KMS-11 (cell line): ENCODE data around the gene LTBP3.

Experiments used
- H2AFZ ChIP-seq: fragments of 200-600 bp; sonication (generic); 2 replicates; pipeline ENCODE4 v1.6.1; 2016; ENCODE audit warnings: antibody characterized with exemption, mixed run types, low read depth
- H3K27ac ChIP-seq: fragments of 200-600 bp; sonication (generic); 2 replicates; pipeline ENCODE4 v1.6.1; 2016; ENCODE audit warnings: mild to moderate bottlenecking, mixed run types
- H3K27me3 ChIP-seq: fragments of 200-600 bp; sonication (generic); 2 replicates; pipeline ENCODE4 v1.6.1; 2017; ENCODE audit warnings: mild to moderate bottlenecking, low read depth, mixed run types, moderate library complexity; ENCODE audit not compliant: insufficient read depth
- H3K36me3 ChIP-seq: fragments of 200-600 bp; sonication (generic); 2 replicates; pipeline ENCODE4 v1.6.1; 2017; ENCODE audit warnings: mild to moderate bottlenecking, mixed run types; ENCODE audit not compliant: insufficient read depth
- H3K4me1 ChIP-seq: fragments of 200-600 bp; sonication (generic); 2 replicates; pipeline ENCODE4 v1.6.1; 2016; ENCODE audit warnings: mild to moderate bottlenecking, low read depth, mixed run types; ENCODE audit not compliant: poor library complexity, severe bottlenecking
- H3K4me2 ChIP-seq: fragments of 200-600 bp; sonication (generic); 2 replicates; pipeline ENCODE4 v1.7.0; 2016; ENCODE audit warnings: mild to moderate bottlenecking, mixed run types
- H3K4me3 ChIP-seq: fragments of 200-600 bp; sonication (generic); IDR thresholded peaks from 2 replicates; pipeline ENCODE4 v1.6.1; 2017; ENCODE audit warnings: low read depth, low read length, mixed read lengths; ENCODE audit not compliant: insufficient read depth
- H3K79me2 ChIP-seq: fragments of 200-600 bp; sonication (generic); 2 replicates; pipeline ENCODE4 v1.6.1; 2016; ENCODE audit warnings: low read depth, mixed run types; ENCODE audit not compliant: insufficient read depth
- H3K9ac ChIP-seq: fragments of 200-600 bp; sonication (generic); 2 replicates; pipeline ENCODE4 v1.6.1; 2016; ENCODE audit warnings: mild to moderate bottlenecking, mixed run types
- H4K20me1 ChIP-seq: fragments of 200-600 bp; sonication (generic); 2 replicates; pipeline ENCODE4 v1.6.1; 2016; ENCODE audit warnings: mild to moderate bottlenecking, mixed run types; ENCODE audit not compliant: insufficient read depth
- CTCF ChIP-seq: fragments of 200-600 bp; sonication (generic); conservative IDR thresholded peaks from 2 replicates; pipeline ENCODE4 v1.6.1; 2017; ENCODE audit warnings: low read depth, mild to moderate bottlenecking, antibody characterized with exemption, low read length, moderate library complexity, mixed read lengths

LTBP3 gene

GRCh38 chr11:65590240-65590738 lies 32.1 kb upstream of the LTBP3 start:
- no peaks in the 10 kb centered on the region; the same call in 1 of the 2 replicates for H3K79me2 ChIP-seq
- peak overlapping the region; percentile 8; the same call in 1 of the 2 replicates for H3K9ac ChIP-seq
- no peaks in the 10 kb centered on the region for H3K36me3 ChIP-seq
- no peak overlapping the region for H3K4me3 ChIP-seq
- H3K4me1 ChIP-seq = peaks cover 65% of the 10 kb centered on the region
- no peak for TF ChIP-seq CTCF
- peak overlapping the region; percentile 93 for H3K27ac ChIP-seq
- peak overlapping the region; percentile 95 for H3K4me2 ChIP-seq
- no peak overlapping the region for H2AFZ ChIP-seq
- H4K20me1 ChIP-seq = no peaks in the 10 kb centered on the region
- H3K27me3 ChIP-seq = no peaks in the 10 kb centered on the region

- H3K27me3 ChIP-seq = no peaks in the 10 kb centered on the region
- TF ChIP-seq CTCF = no peak
- H3K79me2 ChIP-seq = no peaks in the 10 kb centered on the region; the same call in 1 of the 2 replicates
- peak overlapping the region; percentile 95 for H3K4me2 ChIP-seq
- H3K4me1 ChIP-seq = peaks cover 60% of the 10 kb centered on the region
- H3K27ac ChIP-seq = peak overlapping the region; percentile 93
- peak overlapping the region; percentile 71; the same call in 1 of the 2 replicates for H3K9ac ChIP-seq
- no peak overlapping the region for H2AFZ ChIP-seq
- H3K36me3 ChIP-seq = no peaks in the 10 kb centered on the region
- H3K4me3 ChIP-seq = no peak overlapping the region
- H4K20me1 ChIP-seq = no peaks in the 10 kb centered on the region
Observed at GRCh38 chr11:65589444-65590239, 31.5 kb upstream of the LTBP3 start.

GRCh38 chr11:65588199-65589054 lies 30.3 kb upstream of the LTBP3 start:
- Histone ChIP-seq H3K36me3 (no peaks in the 10 kb centered on the region), H3K79me2 (no peaks in the 10 kb centered on the region; the same call in 1 of the 2 replicates), H4K20me1 (no peaks in the 10 kb centered on the region), H3K27ac (peak overlapping the region; percentile 93), H3K4me1 (peaks cover 69% of the 10 kb centered on the region), H2AFZ (no peak overlapping the region), H3K4me2 (peak overlapping the region; percentile 95), H3K9ac (peak overlapping the region; percentile 71), H3K27me3 (no peaks in the 10 kb centered on the region), H3K4me3 (no peak overlapping the region)
- peak; percentile 76 for TF ChIP-seq CTCF

- Histone ChIP-seq H3K4me2 (peak overlapping the region; percentile 95), H2AFZ (no peak overlapping the region), H3K9ac (peak overlapping the region; percentile 15; the same call in 1 of the 2 replicates), H3K36me3 (no peaks in the 10 kb centered on the region; the same call in 1 of the 2 replicates), H3K4me3 (no peak overlapping the region), H3K79me2 (no peaks in the 10 kb centered on the region; the same call in 1 of the 2 replicates), H3K27me3 (no peaks in the 10 kb centered on the region), H4K20me1 (no peaks in the 10 kb centered on the region), H3K27ac (peak overlapping the region; percentile 93), H3K4me1 (peaks cover 72% of the 10 kb centered on the region)
- TF ChIP-seq CTCF = no peak
Observed at GRCh38 chr11:65586676-65587075, 28.5 kb upstream of the LTBP3 start.
